Fibroblast of mammary gland (primary cell): Measurements from ENCODE around the gene SIGMAR1.
"Not testable (repeated sequence)": the region's sequence is repeated elsewhere in the genome, so short reads cannot be mapped to it uniquely, and the experiment has no call there.

Experiments used
- DNase-seq: peaks from one replicate; pipeline ENCODE4 v3.0.0-alpha.2; 2010; ENCODE audit warnings: low read depth
- H3K4me3 ChIP-seq: 2 replicates; pipeline ENCODE4 v1.5.1; 2011; ENCODE audit warnings: low read depth, mild to moderate bottlenecking, low read length, moderate library complexity; ENCODE audit not compliant: control insufficient read depth
- TF ChIP-seq, protein P1 (sequence below): conservative IDR thresholded peaks from 2 replicates; pipeline ENCODE4 v1.5.1; 2011; ENCODE audit warnings: low read depth, low read length, inconsistent platforms; ENCODE audit not compliant: control insufficient read depth, insufficient read depth

The SIGMAR1 gene

GRCh38 chr9:34642679-34643078 is 5.1 kb upstream of the SIGMAR1 start:
- DNase-seq = no peak
- TF ChIP-seq, protein P1, sequence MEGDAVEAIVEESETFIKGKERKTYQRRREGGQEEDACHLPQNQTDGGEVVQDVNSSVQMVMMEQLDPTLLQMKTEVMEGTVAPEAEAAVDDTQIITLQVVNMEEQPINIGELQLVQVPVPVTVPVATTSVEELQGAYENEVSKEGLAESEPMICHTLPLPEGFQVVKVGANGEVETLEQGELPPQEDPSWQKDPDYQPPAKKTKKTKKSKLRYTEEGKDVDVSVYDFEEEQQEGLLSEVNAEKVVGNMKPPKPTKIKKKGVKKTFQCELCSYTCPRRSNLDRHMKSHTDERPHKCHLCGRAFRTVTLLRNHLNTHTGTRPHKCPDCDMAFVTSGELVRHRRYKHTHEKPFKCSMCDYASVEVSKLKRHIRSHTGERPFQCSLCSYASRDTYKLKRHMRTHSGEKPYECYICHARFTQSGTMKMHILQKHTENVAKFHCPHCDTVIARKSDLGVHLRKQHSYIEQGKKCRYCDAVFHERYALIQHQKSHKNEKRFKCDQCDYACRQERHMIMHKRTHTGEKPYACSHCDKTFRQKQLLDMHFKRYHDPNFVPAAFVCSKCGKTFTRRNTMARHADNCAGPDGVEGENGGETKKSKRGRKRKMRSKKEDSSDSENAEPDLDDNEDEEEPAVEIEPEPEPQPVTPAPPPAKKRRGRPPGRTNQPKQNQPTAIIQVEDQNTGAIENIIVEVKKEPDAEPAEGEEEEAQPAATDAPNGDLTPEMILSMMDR = no peak
- H3K4me3 ChIP-seq = no peak overlapping the region

- not testable (repeated sequence) for DNase-seq, H3K4me3 ChIP-seq
Observed at GRCh38 chr9:34639322-34639721, 1.7 kb upstream of the SIGMAR1 start.

- TF ChIP-seq, protein P1 = no peak
- no peak for DNase-seq
- peak overlapping the region; percentile 88 for H3K4me3 ChIP-seq
Observed at GRCh38 chr9:34638138-34638445, 505 bp upstream of the SIGMAR1 start.

DNA sequence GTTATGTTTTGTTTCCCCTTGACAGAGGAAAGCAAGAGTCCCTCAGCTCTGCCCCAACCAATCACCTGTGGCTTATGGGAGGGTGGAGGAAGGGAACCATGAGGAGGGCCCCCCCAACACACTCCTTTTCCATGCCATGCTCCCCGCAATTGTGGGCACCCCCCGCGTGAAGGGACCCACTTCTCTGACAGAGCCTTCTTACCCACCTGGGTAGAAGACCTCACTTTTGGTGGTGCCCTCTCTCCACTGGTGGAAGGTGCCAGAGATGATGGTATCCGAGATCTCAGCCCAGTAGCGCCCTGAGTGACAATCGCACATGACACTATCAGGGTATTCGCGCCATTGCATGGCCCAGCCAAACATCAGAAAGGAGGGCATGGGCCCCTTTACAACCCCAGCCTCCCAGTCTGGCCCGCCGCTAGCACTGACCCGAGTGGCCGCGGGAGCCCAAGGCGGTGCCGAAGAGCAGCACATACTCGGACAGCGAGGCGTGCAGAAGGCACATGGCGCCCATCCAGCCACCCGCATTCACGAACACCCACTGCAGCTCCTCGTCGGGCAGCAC is 714 bp downstream of the SIGMAR1 start:
- peak overlapping the region; percentile 88 for H3K4me3 ChIP-seq
- TF ChIP-seq, protein P1 = no peak
- DNase-seq = no peak

- no peak overlapping the region for H3K4me3 ChIP-seq
- DNase-seq = no peak
- TF ChIP-seq, protein P1 = no peak
Observed at GRCh38 chr9:34635556-34635955, 2.0 kb downstream of the SIGMAR1 start.

- no peak overlapping the region for H3K4me3 ChIP-seq
- TF ChIP-seq, protein P1 = no peak
- no peak for DNase-seq
Observed at GRCh38 chr9:34634551-34635248, 2.9 kb downstream of the SIGMAR1 start.

DNA sequence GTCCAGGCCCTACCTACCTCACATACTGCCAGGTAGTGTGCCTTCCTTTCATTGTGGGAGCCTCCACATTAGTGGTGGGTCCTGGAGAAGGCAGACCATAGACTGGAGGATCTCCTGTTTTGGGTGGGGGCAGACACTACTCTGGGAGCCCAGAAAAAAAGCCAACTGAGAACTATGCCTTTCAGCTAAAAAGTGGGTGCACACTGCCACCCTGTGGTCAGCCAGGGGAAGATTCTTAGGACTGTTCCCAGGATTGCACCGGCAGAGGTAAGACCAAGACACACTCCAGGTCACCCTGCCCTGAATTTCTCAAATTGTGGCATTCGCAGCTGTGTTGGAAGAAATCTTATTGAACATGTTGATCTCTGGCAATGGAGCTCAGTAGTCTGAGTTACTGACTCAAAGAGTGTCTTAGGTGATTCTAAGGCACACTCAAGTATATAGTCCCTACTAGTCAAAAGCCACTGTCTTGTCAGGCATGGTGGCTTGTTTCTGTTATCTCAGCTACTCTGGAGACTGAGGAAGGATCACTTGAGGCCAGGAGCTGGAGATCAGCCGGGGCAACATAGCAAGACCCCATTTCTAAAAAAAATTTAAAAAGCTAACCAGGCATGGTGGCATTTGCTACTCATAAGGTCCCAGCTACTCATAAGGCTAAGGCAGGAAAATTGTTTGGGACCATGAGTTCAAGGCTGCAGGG is 3.6 kb downstream of the SIGMAR1 start:
- TF ChIP-seq, protein P1 = peak; percentile 87
- peak; percentile 65 for DNase-seq
- H3K4me3 ChIP-seq = no peak overlapping the region
